Central memory CD4-positive, alpha-beta T cell (primary cell): ENCODE measurements around the gene NAMPT.

Experiments
- DNase-seq: peaks from one replicate; pipeline ENCODE4 v3.0.0; 2022

NAMPT gene

GRCh38 chr7:106270122-106270977 lies 14.4 kb downstream of the NAMPT start:
- no peak for DNase-seq

GRCh38 chr7:106269254-106269961 lies 15.4 kb downstream of the NAMPT start:
- no peak for DNase-seq

GRCh38 chr7:106265133-106265532 lies 19.6 kb downstream of the NAMPT start:
- no peak for DNase-seq

- no peak for DNase-seq
Measured at GRCh38 chr7:106262221-106262881, 22.4 kb downstream of the NAMPT start.

- DNase-seq, result no peak
Measured at GRCh38 chr7:106260136-106260561, 24.6 kb downstream of the NAMPT start.

GRCh38 chr7:106258789-106259188 lies 26.0 kb downstream of the NAMPT start:
- no peak for DNase-seq

GRCh38 chr7:106257752-106258151 lies 27.0 kb downstream of the NAMPT start:
- DNase-seq, result no peak

GRCh38 chr7:106256144-106256543 lies 28.6 kb downstream of the NAMPT start:
- DNase-seq, result no peak

GRCh38 chr7:106255246-106255645 lies 29.5 kb downstream of the NAMPT start:
- no peak for DNase-seq

GRCh38 chr7:106254525-106255116 lies 30.2 kb downstream of the NAMPT start:
- no peak for DNase-seq

GRCh38 chr7:106252568-106252967 lies 32.2 kb downstream of the NAMPT start:
- no peak for DNase-seq

GRCh38 chr7:106249488-106249887 lies 35.3 kb downstream of the NAMPT start:
- no peak for DNase-seq

- DNase-seq, result no peak
Measured at GRCh38 chr7:106248600-106248999, 36.2 kb downstream of the NAMPT start.

GRCh38 chr7:106247841-106248240 lies 36.9 kb downstream of the NAMPT start:
- DNase-seq, result no peak

GRCh38 chr7:106246902-106247711 lies 37.7 kb downstream of the NAMPT start:
- DNase-seq, result no peak

GRCh38 chr7:106243893-106244292 lies 40.9 kb downstream of the NAMPT start:
- no peak for DNase-seq

- no peak for DNase-seq
Measured at GRCh38 chr7:106239406-106239805, 45.4 kb downstream of the NAMPT start.

GRCh38 chr7:106238830-106239229 lies 46.0 kb downstream of the NAMPT start:
- DNase-seq, result no peak

GRCh38 chr7:106236065-106236464 lies 48.7 kb downstream of the NAMPT start:
- DNase-seq, result no peak

GRCh38 chr7:106234425-106234824 lies 50.4 kb downstream of the NAMPT start:
- DNase-seq, result no peak

GRCh38 chr7:106231856-106232490 lies 52.8 kb downstream of the NAMPT start:
- no peak for DNase-seq

GRCh38 chr7:106225856-106226255 lies 58.9 kb downstream of the NAMPT start:
- DNase-seq, result no peak
